ENCODE results near the gene GALNT5.

DNA sequence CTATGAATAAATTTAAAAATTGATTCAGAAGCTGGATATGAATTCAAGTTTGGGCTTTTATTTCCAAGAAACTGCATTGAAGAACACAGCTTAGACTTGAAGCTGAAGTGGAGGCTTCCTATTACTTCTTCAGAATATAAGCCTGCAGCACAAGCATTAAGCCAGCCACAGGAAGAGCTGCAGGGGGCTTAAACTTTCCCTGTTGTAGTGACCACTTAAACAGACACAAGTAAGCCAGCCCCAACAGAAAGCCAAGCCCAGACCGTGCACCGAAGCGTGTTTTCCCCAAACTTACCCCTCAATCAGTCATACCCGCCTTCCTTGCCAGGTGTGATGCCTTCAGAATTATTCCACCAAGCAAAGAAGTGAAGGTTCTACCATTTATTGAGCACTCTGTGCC, 39.5 kb downstream of the GALNT5 start:
- TF ChIP-seq POLR2A (IDR thresholded peaks at IDR 0.05), result no peak
- TF ChIP-seq, protein P1, sequence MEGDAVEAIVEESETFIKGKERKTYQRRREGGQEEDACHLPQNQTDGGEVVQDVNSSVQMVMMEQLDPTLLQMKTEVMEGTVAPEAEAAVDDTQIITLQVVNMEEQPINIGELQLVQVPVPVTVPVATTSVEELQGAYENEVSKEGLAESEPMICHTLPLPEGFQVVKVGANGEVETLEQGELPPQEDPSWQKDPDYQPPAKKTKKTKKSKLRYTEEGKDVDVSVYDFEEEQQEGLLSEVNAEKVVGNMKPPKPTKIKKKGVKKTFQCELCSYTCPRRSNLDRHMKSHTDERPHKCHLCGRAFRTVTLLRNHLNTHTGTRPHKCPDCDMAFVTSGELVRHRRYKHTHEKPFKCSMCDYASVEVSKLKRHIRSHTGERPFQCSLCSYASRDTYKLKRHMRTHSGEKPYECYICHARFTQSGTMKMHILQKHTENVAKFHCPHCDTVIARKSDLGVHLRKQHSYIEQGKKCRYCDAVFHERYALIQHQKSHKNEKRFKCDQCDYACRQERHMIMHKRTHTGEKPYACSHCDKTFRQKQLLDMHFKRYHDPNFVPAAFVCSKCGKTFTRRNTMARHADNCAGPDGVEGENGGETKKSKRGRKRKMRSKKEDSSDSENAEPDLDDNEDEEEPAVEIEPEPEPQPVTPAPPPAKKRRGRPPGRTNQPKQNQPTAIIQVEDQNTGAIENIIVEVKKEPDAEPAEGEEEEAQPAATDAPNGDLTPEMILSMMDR (IDR thresholded peaks at IDR 0.05), result no peak
